SJCRH30 (cell line): ENCODE data around the gene LY6G6D. TPM values are rescaled to one million over a fixed set of nuclear protein-coding genes. Genes with fewer than 3 reads are reported as not detected.

ENCODE experiments used
- DNase-seq, 2 experiments: peaks; one replicate each; pipeline ENCODE4 v3.0.0-alpha.2; 2015 to 2020
- H3K27ac ChIP-seq: fragments of 250-450 bp; sonication (Bioruptor Pico); 2 replicates; pipeline ENCODE4 v1.5.1; 2020; ENCODE audit warnings: mild to moderate bottlenecking, moderate library complexity
- H3K27me3 ChIP-seq: fragments of 250-450 bp; sonication (Bioruptor Pico); 2 replicates; pipeline ENCODE4 v1.5.1; 2020; ENCODE audit warnings: mild to moderate bottlenecking, moderate library complexity
- H3K36me3 ChIP-seq: fragments of 250-450 bp; sonication (Bioruptor Pico); 2 replicates; pipeline ENCODE4 v1.5.1; 2020; ENCODE audit warnings: mild to moderate bottlenecking, moderate library complexity
- H3K4me1 ChIP-seq: fragments of 250-450 bp; sonication (Bioruptor Pico); 2 replicates; pipeline ENCODE4 v1.5.1; 2020; ENCODE audit warnings: mild to moderate bottlenecking, moderate library complexity
- H3K4me3 ChIP-seq: fragments of 250-450 bp; sonication (Bioruptor Pico); 2 replicates; pipeline ENCODE4 v1.5.1; 2020; ENCODE audit warnings: mild to moderate bottlenecking, moderate library complexity
- H3K9me3 ChIP-seq: fragments of 250-450 bp; sonication (Bioruptor Pico); replicated peaks from 2 replicates; pipeline ENCODE4 v1.5.1; 2020; ENCODE audit warnings: mild to moderate bottlenecking, moderate library complexity
- total RNA-seq: library from RNA; depleted of rRNA; stranded (reverse); fragments of >200 nt; shearing (Covaris generic); gene quantifications from 2 replicates; pipeline ENCODE4 v1.2.3, GENCODE V29; 2014

Gene LY6G6D
- total RNA-seq, 1 experiment from 2014 or later: not detected

GRCh38 chr6:31730631-31731086 is 15.5 kb downstream of the LY6G6D start:
- H3K27me3 ChIP-seq: no peaks in the 10 kb centered on the region
- no peak for DNase-seq
- H3K9me3 ChIP-seq: no peaks in the 10 kb centered on the region
- H3K36me3 ChIP-seq: peaks cover 37% of the 10 kb centered on the region
- no peak overlapping the region for H3K27ac ChIP-seq
- H3K4me3 ChIP-seq: peak overlapping the region; percentile 73; the same call in 1 of the 2 replicates
- H3K4me1 ChIP-seq: 0 out of 2 replicates have a peak, but pooled peaks cover 8% of the 10 kb centered on the region

DNA sequence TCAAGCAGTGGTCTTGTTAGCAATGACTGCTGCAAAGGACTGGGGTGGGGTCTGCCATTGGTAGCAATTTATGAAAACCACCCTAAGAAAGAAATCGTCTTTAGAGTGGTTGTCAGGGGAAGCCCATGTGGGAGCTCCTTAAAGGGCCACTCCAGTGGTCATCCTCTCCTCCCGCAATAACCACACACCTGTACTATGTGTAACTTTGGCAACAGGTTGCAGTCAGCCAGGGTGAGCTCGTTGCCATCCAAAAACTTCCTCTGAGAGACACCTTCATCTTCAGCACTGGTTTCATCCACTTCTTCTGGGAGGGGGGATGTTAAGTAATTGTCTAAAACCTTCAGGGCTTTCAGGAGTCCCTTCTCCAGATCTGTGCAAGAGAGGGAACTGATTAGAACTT is 16.9 kb downstream of the LY6G6D start:
- DNase-seq: no peak
- Histone ChIP-seq H3K36me3 (peaks cover 37% of the 10 kb centered on the region), H3K27me3 (no peaks in the 10 kb centered on the region), H3K9me3 (no peaks in the 10 kb centered on the region), H3K4me3 (no peak overlapping the region), H3K4me1 (peaks cover 12% of the 10 kb centered on the region; the same call in 1 of the 2 replicates), H3K27ac (no peak overlapping the region)

- peaks cover 25% of the 10 kb centered on the region for H3K4me1 ChIP-seq
- H3K9me3 ChIP-seq: no peaks in the 10 kb centered on the region
- peaks cover 37% of the 10 kb centered on the region for H3K36me3 ChIP-seq
- H3K4me3 ChIP-seq: no peak overlapping the region
- H3K27me3 ChIP-seq: no peaks in the 10 kb centered on the region
- DNase-seq: no peak
- no peak overlapping the region for H3K27ac ChIP-seq
These were observed 18.6 kb downstream of the LY6G6D start for GRCh38 chr6:31733734-31734133.

GRCh38 chr6:31734247-31734820 is 19.2 kb downstream of the LY6G6D start:
- Histone ChIP-seq H3K27ac (peak overlapping the region; percentile 70), H3K4me3 (peak overlapping the region; percentile 63), H3K4me1 (peaks cover 23% of the 10 kb centered on the region), H3K27me3 (no peaks in the 10 kb centered on the region), H3K9me3 (no peaks in the 10 kb centered on the region), H3K36me3 (peaks cover 37% of the 10 kb centered on the region)
- no peak for DNase-seq

GRCh38 chr6:31734821-31735406 is 19.8 kb downstream of the LY6G6D start:
- peaks cover 23% of the 10 kb centered on the region for H3K4me1 ChIP-seq
- peak overlapping the region; percentile 70 for H3K27ac ChIP-seq
- peak; percentile 54 to 57 for DNase-seq
- H3K4me3 ChIP-seq: peak overlapping the region; percentile 63
- H3K27me3 ChIP-seq: no peaks in the 10 kb centered on the region
- H3K9me3 ChIP-seq: no peaks in the 10 kb centered on the region
- peaks cover 37% of the 10 kb centered on the region for H3K36me3 ChIP-seq

DNA sequence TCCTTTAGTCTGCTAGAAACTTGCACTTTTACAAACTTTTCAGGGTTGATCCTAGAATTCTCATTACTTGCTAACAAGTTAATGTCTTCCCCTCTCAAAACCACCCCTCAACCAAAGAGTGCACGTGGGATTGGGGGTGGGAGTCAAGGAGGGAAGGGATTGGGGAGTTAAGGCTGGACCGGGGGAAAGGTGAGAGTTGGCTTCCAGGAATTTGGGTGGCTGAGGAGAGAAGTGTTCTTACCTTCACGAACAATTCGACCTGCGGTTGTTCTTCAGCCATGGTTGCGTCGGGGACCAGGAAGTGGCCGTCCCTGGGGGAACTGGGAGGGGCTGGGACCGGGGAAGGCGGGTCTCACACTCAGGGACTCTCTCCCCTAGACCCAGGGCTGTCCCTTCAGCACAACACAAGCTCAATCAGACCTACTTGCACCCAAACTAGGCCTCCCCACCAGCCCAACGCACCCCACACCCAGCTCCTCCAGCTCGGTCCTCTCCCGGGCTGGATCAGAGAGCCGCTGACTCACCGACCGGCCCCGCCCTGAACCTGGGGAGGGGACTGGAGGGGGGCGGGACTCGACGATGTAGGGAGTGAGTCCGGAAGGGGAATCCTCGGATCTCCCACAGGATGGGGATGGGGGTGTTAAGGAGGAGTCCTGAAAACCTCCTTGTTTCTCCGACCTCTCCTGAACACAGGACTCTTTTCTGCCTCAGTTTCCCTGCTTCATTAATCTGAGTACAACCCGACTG is 21.0 kb downstream of the LY6G6D start, which contains the start of gene CLIC1:
CLIC1 (minus strand) TSS at position 510 of the 747 bp plus-strand sequence; CDS start at position 280, 230 bp downstream.
- peak; percentile 84 to 85 for DNase-seq
- Histone ChIP-seq H3K4me3 (peak within 1 kb of the TSS; percentile 63), H3K27me3 (no peaks in the 10 kb centered on the region), H3K27ac (peak within 1 kb of the TSS; percentile 70), H3K9me3 (no peaks in the 10 kb centered on the region), H3K4me1 (peaks cover 23% of the 10 kb centered on the region), H3K36me3 (peaks cover 30% of the 10 kb centered on the region)

DNA sequence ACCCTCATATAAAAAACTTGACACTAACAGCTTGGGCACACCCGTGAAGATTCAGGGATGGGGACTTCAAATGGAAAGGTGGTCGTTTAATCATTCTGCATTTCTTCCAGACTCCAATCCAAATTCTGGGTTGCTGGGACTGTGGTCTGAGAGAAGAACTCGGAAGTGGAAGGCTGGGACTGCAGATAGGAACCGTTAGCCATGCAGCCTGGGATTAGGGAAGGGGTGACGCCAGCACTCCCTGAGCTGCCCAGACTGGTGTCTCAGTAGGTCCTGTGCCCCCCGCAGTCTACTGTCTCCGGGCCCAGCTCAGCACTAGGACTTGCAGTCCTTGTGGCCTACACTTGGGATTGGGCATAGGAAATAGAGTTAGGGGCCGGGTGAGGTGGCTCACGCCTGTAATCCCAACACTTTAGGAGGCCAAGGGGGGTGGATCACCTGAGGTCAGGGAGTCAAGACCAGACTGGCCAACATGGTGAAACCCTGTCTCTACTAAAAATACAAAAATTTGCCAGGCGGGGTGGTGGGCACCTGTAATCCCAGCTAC is 21.7 kb downstream of the LY6G6D start:
- Histone ChIP-seq H3K4me3 (peak overlapping the region; percentile 63), H3K27me3 (no peaks in the 10 kb centered on the region), H3K4me1 (peaks cover 23% of the 10 kb centered on the region), H3K9me3 (no peaks in the 10 kb centered on the region), H3K27ac (peak overlapping the region; percentile 70; the same call in 1 of the 2 replicates), H3K36me3 (peaks cover 24% of the 10 kb centered on the region)
- peak; percentile 21 to 32 for DNase-seq

GRCh38 chr6:31737315-31737990 is 22.3 kb downstream of the LY6G6D start:
- DNase-seq: peak; percentile 66 to 71
- H3K27me3 ChIP-seq: no peaks in the 10 kb centered on the region
- H3K4me1 ChIP-seq: peaks cover 23% of the 10 kb centered on the region
- H3K36me3 ChIP-seq: peaks cover 18% of the 10 kb centered on the region
- H3K9me3 ChIP-seq: no peaks in the 10 kb centered on the region
- peak overlapping the region; percentile 63 for H3K4me3 ChIP-seq
- H3K27ac ChIP-seq: peak overlapping the region; percentile 70

DNA sequence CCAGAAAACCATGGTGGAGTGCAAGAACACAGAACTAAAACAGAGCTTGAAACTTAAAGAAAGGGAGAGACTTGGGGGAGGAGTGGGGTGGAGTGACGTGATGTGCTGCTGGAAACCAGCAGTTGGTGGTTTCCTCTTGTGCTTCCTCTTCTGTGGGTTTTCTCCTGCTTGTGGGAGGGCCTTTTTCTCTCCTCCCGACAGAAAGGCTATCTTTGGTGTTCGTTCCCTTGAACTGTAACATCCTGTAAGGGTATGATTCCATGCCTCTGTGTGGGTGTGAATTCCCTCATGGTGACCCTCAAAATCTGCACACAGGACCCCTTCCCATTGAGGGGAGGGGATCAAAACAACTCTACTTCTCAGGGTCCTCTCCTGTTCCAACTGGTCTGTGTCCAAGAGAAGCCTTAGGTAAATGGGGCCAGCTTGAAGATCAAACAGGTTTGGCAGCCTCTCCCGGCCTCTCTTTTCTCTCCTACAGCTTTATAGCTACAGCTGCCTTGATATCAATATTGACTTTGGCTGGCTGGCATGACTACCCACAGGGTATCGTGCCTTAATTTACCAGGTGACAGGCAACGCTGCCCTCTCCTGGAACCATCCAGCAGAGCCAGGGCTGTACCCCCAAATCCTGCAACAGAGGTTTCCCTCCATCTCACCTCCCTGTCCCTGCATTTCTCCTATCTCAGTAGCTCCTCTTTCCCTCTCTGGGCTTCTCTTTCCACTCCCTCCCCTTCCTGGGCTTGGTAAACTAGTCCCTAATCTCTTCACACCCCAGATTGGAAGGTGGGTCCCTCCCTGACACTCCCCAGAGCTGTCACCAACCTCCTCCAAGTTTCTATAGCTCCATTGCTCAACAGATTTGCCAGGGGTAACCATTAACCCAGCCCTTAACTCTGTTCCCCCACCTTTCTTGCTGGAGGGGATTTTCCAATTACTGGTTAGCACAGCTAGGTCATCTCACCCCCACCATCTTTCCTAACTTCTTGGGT is 23.1 kb downstream of the LY6G6D start:
- peak; percentile 67 to 80 for DNase-seq
- no peaks in the 10 kb centered on the region for H3K27me3 ChIP-seq
- peaks cover 10% of the 10 kb centered on the region for H3K36me3 ChIP-seq
- H3K27ac ChIP-seq: peak overlapping the region; percentile 70
- peaks cover 23% of the 10 kb centered on the region for H3K4me1 ChIP-seq
- no peaks in the 10 kb centered on the region for H3K9me3 ChIP-seq
- H3K4me3 ChIP-seq: peak overlapping the region; percentile 31

DNA sequence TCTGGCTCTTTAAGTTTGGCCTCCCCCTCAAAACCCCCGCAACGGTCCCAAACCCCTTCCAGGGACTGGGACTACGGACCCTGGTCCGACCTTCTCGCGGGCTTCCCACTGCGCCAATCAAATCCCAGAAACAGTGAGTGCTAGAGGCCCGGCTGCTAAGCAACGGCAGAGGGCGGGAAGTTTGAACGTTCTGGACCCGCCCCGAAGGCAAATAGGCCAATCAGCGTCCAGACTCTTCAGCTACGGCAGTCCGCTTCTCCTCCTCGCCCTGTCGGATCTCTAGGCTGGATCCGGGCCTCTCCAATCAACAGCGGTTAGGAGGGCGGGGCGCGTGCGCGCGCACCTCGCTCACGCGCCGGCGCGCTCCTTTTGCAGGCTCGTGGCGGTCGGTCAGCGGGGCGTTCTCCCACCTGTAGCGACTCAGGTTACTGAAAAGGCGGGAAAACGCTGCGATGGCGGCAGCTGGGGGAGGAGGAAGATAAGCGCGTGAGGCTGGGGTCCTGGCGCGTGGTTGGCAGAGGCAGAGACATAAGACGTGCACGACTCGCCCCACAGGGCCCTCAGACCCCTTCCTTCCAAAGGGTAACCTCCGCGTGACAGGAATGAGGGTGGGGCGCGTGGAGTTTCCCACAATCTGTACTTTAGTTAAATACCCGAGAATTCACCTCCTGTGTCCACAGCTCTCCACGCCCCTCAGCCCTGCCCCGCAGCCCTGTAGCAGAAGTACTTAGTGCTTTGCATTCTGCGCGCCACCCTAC is 24.7 kb downstream of the LY6G6D start, which contains the start of gene MSH5:
MSH5 (plus strand) TSS at position 367 of the 758 bp plus-strand sequence. CDS start 462 bp downstream, outside the sequence.
- Histone ChIP-seq H3K27ac (peak within 1 kb of the TSS; percentile 89), H3K36me3 (no peaks in the 10 kb centered on the region)
- peak; percentile 98 to 99 for DNase-seq

GRCh38 chr6:31740397-31741223 is 25.5 kb downstream of the LY6G6D start:
- H3K4me1 ChIP-seq: peaks cover 19% of the 10 kb centered on the region
- H3K4me3 ChIP-seq: peak overlapping the region; percentile 62
- DNase-seq: no peak
- H3K36me3 ChIP-seq: no peaks in the 10 kb centered on the region
- H3K27me3 ChIP-seq: no peaks in the 10 kb centered on the region
- peak overlapping the region; percentile 89 for H3K27ac ChIP-seq
- no peaks in the 10 kb centered on the region for H3K9me3 ChIP-seq

More for the DNA sequence above, 24.7 kb downstream of the LY6G6D start, which contains the start of gene MSH5:
- Histone ChIP-seq H3K9me3 (no peaks in the 10 kb centered on the region), H3K27me3 (no peaks in the 10 kb centered on the region), H3K4me1 (peaks cover 19% of the 10 kb centered on the region), H3K4me3 (peak within 1 kb of the TSS; percentile 62)

GRCh38 chr6:31741815-31742214 is 26.7 kb downstream of the LY6G6D start:
- Histone ChIP-seq H3K27ac (no peak overlapping the region), H3K9me3 (no peaks in the 10 kb centered on the region), H3K27me3 (no peaks in the 10 kb centered on the region), H3K36me3 (no peaks in the 10 kb centered on the region), H3K4me1 (peaks cover 17% of the 10 kb centered on the region), H3K4me3 (no peak overlapping the region)
- no peak for DNase-seq
